SH-SY5Y (cell line): ENCODE results near the gene PCNT.

ENCODE experiments used
- GATA2 ChIP-seq: IDR thresholded peaks from 2 replicates; pipeline ENCODE4 v1.6.1; 2011; ENCODE audit warnings: mild to moderate bottlenecking, low read depth, low read length
- GATA3 ChIP-seq: IDR thresholded peaks from 2 replicates; pipeline ENCODE4 v1.6.1; 2011; ENCODE audit warnings: low read depth, mild to moderate bottlenecking, low read length, moderate library complexity

DNA sequence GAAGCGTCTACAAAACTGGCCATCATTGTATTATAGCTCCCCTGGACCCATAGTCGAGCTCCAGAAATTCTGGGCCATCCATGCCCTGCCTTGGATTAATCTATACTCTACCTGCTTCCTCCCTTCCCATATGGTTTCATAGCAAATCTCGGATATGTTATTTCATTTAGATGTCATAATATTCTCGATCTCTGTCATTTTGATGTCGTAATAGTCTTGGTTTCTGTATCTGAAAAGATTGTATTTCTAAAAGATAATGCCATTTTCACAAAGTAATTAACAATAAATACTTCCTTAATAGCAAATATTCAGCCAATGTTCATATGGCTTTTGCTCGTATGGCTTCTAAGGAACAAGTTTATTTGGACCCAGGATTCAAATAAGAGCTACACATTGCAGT is 169.9 kb downstream of the PCNT start:
- TF ChIP-seq GATA2 (no peak), GATA3 (no peak)
